Loucy (cell line): Measurements from ENCODE around the gene MRPL42.

Source experiments
- H2AFZ ChIP-seq: fragments of 200-600 bp; sonication (generic); 2 replicates; pipeline ENCODE4 v1.6.0; 2016; ENCODE audit warnings: antibody characterized with exemption, mild to moderate bottlenecking, low read length, moderate library complexity
- H3F3A ChIP-seq: fragments of 200-600 bp; 2 replicates; pipeline ENCODE4 v1.6.0; 2016; ENCODE audit warnings: antibody characterized with exemption, low read depth, mild to moderate bottlenecking
- H3K27me3 ChIP-seq: fragments of 200-600 bp; sonication (generic); 2 replicates; pipeline ENCODE4 v1.6.1; 2014; ENCODE audit warnings: low read length, mild to moderate bottlenecking; ENCODE audit not compliant: insufficient read depth, poor library complexity, severe bottlenecking
- H3K36me3 ChIP-seq: fragments of 200-600 bp; sonication (generic); 2 replicates; pipeline ENCODE4 v1.6.1; 2016; ENCODE audit warnings: low read length; ENCODE audit not compliant: insufficient read depth
- H3K4me1 ChIP-seq: fragments of 200-600 bp; sonication (generic); 2 replicates; pipeline ENCODE4 v1.5.1; 2014; ENCODE audit warnings: low read length, mild to moderate bottlenecking; ENCODE audit not compliant: insufficient read depth, poor library complexity, severe bottlenecking
- H3K4me2 ChIP-seq: fragments of 200-600 bp; sonication (generic); 2 replicates; pipeline ENCODE4 v1.6.0; 2014; ENCODE audit warnings: antibody characterized with exemption, low read length, low read depth, mild to moderate bottlenecking; ENCODE audit not compliant: poor library complexity, severe bottlenecking
- H3K4me3 ChIP-seq: fragments of 200-600 bp; sonication (generic); 2 replicates; pipeline ENCODE4 v1.5.1; 2014; ENCODE audit warnings: low read length, mild to moderate bottlenecking, mixed read lengths; ENCODE audit not compliant: poor library complexity, severe bottlenecking
- H3K79me2 ChIP-seq: fragments of 200-600 bp; sonication (generic); 2 replicates; pipeline ENCODE4 v1.6.1; 2014; ENCODE audit warnings: low read length; ENCODE audit not compliant: insufficient read depth
- H3K9ac ChIP-seq: fragments of 200-600 bp; sonication (generic); 2 replicates; pipeline ENCODE4 v1.6.0; 2014; ENCODE audit warnings: mild to moderate bottlenecking, low read depth, low read length, moderate library complexity; ENCODE audit not compliant: poor library complexity, severe bottlenecking
- H3K9me2 ChIP-seq: fragments of 200-600 bp; sonication (generic); replicated peaks from 2 replicates; pipeline ENCODE4 v1.6.1; 2016; ENCODE audit warnings: low read depth, low read length, mixed read lengths
- H3K9me3 ChIP-seq: fragments of 200-600 bp; sonication (generic); 2 replicates; pipeline ENCODE4 v1.6.1; 2014; ENCODE audit warnings: mild to moderate bottlenecking, antibody characterized with exemption, low read length, low read depth; ENCODE audit not compliant: insufficient read depth
- H4K20me1 ChIP-seq: fragments of 200-600 bp; sonication (generic); 2 replicates; pipeline ENCODE4 v1.6.0; 2014; ENCODE audit warnings: antibody characterized with exemption, low read length, mild to moderate bottlenecking; ENCODE audit not compliant: insufficient read depth, poor library complexity, severe bottlenecking
- EZH2phosphoT487 ChIP-seq: fragments of 200-600 bp; IDR thresholded peaks from 2 replicates; pipeline ENCODE4 v1.6.1; 2018; ENCODE audit warnings: antibody characterized with exemption, mild to moderate bottlenecking, moderate library complexity, borderline replicate concordance
- TF ChIP-seq, protein P1 (sequence below): fragments of 200-600 bp; sonication (generic); conservative IDR thresholded peaks from 2 replicates; pipeline ENCODE4 v1.5.1; 2014; ENCODE audit warnings: mild to moderate bottlenecking, antibody characterized with exemption, low read length

The MRPL42 gene

DNA sequence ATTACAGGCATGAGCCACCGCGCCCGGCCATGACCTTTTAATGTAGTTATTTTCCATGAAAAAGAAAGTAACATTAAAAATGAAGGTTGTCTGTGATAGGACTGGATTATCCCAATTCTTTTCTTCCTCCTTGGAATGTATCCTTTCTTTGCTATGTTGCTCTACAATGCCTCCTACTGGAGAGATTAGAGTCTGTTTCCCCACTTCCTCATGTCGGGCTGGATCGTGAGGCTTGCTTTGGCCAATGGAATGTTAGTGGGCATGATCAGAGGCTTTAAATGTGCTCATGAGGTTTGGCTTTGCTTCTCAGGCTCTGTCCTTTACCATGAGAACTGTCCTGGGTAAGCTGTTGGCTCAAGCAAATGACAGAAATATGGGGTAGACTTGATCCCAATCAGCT lies 70.5 kb downstream of the MRPL42 start:
- no peak overlapping the region for H3K4me3 ChIP-seq

DNA sequence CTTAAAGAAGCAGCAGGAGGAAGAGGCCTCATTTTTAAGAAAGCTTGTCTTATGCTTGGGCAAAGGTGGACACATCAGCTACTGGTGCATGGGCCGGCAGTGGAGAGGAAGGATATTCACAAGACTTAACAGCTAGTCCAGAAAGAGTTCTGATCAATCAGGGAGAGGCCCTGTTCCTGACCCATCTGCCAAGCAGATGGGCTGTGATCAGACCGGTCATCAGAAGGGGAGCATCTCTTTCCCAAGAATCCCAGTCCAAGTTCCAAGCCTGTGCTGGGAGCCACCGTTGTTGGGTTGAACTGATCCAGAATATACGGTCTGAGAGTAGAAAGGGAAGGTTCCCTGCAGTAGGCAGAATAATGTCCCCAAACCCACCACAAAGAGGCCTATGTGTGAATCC lies 72.5 kb downstream of the MRPL42 start:
- no peaks in the 10 kb centered on the region for H3K27me3 ChIP-seq
- H3K4me3 ChIP-seq, result no peak overlapping the region
- no peaks in the 10 kb centered on the region for H3F3A ChIP-seq
- no peak overlapping the region for H3K4me2 ChIP-seq
- no peak for TF ChIP-seq EZH2phosphoT487
- TF ChIP-seq, protein P1, sequence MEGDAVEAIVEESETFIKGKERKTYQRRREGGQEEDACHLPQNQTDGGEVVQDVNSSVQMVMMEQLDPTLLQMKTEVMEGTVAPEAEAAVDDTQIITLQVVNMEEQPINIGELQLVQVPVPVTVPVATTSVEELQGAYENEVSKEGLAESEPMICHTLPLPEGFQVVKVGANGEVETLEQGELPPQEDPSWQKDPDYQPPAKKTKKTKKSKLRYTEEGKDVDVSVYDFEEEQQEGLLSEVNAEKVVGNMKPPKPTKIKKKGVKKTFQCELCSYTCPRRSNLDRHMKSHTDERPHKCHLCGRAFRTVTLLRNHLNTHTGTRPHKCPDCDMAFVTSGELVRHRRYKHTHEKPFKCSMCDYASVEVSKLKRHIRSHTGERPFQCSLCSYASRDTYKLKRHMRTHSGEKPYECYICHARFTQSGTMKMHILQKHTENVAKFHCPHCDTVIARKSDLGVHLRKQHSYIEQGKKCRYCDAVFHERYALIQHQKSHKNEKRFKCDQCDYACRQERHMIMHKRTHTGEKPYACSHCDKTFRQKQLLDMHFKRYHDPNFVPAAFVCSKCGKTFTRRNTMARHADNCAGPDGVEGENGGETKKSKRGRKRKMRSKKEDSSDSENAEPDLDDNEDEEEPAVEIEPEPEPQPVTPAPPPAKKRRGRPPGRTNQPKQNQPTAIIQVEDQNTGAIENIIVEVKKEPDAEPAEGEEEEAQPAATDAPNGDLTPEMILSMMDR, result no peak
- H3K4me1 ChIP-seq, result peaks cover 8% of the 10 kb centered on the region
- no peaks in the 10 kb centered on the region for H4K20me1 ChIP-seq
- no peaks in the 10 kb centered on the region for H3K79me2 ChIP-seq
- H2AFZ ChIP-seq, result no peak overlapping the region
- H3K9me3 ChIP-seq, result no peaks in the 10 kb centered on the region
- no peak overlapping the region for H3K9ac ChIP-seq
- H3K9me2 ChIP-seq, result no peaks in the 10 kb centered on the region
- no peaks in the 10 kb centered on the region for H3K36me3 ChIP-seq

More for the DNA sequence above, 70.5 kb downstream of the MRPL42 start:
- Histone ChIP-seq H3F3A (no peaks in the 10 kb centered on the region), H2AFZ (no peak overlapping the region), H3K79me2 (no peaks in the 10 kb centered on the region), H3K4me2 (no peak overlapping the region), H3K4me1 (peaks cover 8% of the 10 kb centered on the region), H3K36me3 (no peaks in the 10 kb centered on the region), H4K20me1 (no peaks in the 10 kb centered on the region), H3K9me2 (no peaks in the 10 kb centered on the region), H3K9me3 (no peaks in the 10 kb centered on the region), H3K27me3 (no peaks in the 10 kb centered on the region), H3K9ac (no peak overlapping the region)
- TF ChIP-seq, protein P1, result peak; percentile 47
- TF ChIP-seq EZH2phosphoT487, result no peak

DNA sequence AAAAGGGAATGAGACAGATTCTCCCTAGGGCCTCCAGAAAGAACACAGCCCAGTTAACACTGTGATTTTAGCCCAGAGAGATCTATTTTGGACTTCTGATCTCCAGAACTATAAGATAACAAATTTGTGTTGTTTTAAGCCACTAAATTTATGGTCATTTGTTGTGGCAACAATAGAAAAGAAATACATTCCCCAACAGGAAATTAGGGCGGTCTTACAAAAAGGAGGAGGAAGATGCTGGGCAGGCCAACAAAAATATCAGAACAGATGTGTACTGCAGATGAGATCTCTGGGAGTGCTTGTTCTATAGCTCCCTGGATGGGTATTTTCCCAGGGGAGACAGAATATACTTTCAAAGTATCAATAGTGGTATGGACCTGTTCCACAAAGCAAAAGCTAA lies 73.2 kb downstream of the MRPL42 start:
- no peaks in the 10 kb centered on the region for H4K20me1 ChIP-seq
- H3K79me2 ChIP-seq, result no peaks in the 10 kb centered on the region
- H3K4me1 ChIP-seq, result peaks cover 8% of the 10 kb centered on the region
- H3K9ac ChIP-seq, result no peak overlapping the region
- no peak overlapping the region for H3K4me2 ChIP-seq
- no peak for TF ChIP-seq EZH2phosphoT487
- TF ChIP-seq, protein P1, result no peak
- no peaks in the 10 kb centered on the region for H3K27me3 ChIP-seq
- no peaks in the 10 kb centered on the region for H3K9me2 ChIP-seq
- no peak overlapping the region for H2AFZ ChIP-seq
- no peak overlapping the region for H3K4me3 ChIP-seq
- no peaks in the 10 kb centered on the region for H3K9me3 ChIP-seq
- H3K36me3 ChIP-seq, result no peaks in the 10 kb centered on the region
- H3F3A ChIP-seq, result no peaks in the 10 kb centered on the region
